IPS-NIHi7 (cell line): ENCODE results near the gene MUC7.
"Not testable (repeated sequence)": the region's sequence is repeated elsewhere in the genome, so short reads cannot be mapped to it uniquely, and the experiment has no call there.

ENCODE experiments used
- DNase-seq: peaks from one replicate; pipeline ENCODE4 v3.0.0; 2012; ENCODE audit warnings: mixed read lengths; ENCODE audit errors: extremely low spot score

MUC7 gene

GRCh38 chr4:70471897-70472296 is at the start of gene MUC7:
Gene MUC7 (plus strand): TSS chr4:70472197. CDS start chr4:70474022, 1,825 bp downstream.
- DNase-seq = no peak

DNA sequence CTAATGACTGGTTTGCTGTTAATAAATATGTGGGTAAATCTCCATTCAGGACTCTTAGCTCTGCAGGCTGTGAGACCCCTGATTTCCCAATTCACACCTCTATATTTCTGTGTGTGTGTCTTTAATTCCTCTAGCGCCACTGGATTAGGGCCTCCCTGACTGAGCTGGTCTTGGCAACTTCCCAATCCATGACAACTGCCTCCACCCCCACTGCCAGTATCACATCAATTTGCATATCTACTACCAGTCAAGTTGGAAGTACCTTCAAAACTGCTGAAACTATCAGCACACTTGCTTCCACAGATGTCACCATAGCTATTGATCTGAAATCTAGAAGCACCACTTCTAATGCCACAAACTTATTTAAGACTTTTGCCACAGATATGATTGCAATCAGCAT is 46.7 kb upstream of the MUC7 start:
- DNase-seq = no peak

GRCh38 chr4:70426789-70427188 is 45.2 kb upstream of the MUC7 start:
- DNase-seq = no peak

- DNase-seq = no peak
These were observed 34.8 kb upstream of the MUC7 start for GRCh38 chr4:70437197-70437596.

- DNase-seq = no peak
These were observed 29.5 kb upstream of the MUC7 start for GRCh38 chr4:70442474-70442873.

GRCh38 chr4:70443329-70443728 is 28.7 kb upstream of the MUC7 start:
- DNase-seq = no peak

GRCh38 chr4:70449220-70449619 is 22.8 kb upstream of the MUC7 start:
- DNase-seq = no peak

DNA sequence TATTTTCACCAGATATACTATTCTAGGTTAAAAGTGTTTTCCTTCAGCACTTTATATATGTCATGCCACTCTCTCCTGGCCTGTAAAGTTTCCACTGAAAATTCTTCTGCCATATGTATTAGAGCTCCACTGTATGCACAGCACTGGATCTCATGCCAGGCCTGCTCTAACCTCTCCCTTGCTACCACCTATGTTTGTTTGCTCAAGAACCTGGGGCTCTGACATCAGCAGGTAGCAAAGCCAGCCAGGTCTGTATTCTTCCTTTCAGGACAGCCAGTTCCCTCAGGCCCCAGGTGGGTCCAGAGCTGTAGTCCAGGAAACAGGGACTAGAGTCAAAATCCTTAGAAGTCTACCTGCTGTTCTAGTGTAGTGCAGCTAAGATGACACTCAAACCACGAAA is 19.1 kb upstream of the MUC7 start:
- DNase-seq = no peak

- DNase-seq = no peak
These were observed 8.7 kb upstream of the MUC7 start for GRCh38 chr4:70463335-70463734.

- DNase-seq = no peak
These were observed 1.7 kb downstream of the MUC7 start for GRCh38 chr4:70473679-70474078.

- no peak for DNase-seq
These were observed 16.8 kb downstream of the MUC7 start for GRCh38 chr4:70488748-70489147.

DNA sequence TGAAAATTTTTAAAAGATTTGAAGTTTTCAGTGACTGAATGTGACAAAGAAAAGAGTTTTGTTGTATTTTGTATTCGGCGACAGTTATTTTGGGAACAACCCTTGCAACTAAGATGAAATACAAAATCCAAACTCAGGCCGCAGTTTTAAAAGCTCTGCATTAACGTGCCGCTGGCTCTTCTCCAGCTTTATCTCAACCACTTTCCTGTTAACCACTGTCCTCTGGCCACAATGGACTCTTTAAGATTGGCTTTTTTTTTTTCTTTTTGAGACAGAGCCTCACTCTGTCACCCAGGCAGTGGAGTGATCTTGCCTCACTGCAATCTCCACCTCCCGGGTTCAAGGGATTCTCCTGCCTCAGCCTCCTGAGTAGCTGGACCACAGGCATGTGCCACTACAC is 24.2 kb downstream of the MUC7 start:
- no peak for DNase-seq

DNA sequence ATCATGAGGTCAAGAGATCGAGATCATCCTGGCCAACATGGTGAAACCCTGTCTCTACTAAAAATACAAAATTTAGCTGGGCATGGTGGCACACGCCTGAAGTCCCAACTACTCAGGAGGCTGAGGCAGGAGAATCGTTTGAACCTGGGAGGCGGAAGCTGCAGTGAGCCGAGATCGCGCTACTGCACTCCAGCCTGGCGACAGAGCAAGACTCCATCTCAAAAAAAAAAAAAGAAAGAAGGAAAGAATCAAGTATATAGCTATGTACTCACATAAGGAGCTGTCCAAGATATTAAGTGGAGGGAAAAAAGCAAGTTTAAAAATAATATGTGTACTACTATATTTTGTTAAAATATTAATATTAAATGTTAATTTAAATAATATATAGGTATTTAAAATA is 29.8 kb downstream of the MUC7 start:
- DNase-seq = not testable (repeated sequence)

DNA sequence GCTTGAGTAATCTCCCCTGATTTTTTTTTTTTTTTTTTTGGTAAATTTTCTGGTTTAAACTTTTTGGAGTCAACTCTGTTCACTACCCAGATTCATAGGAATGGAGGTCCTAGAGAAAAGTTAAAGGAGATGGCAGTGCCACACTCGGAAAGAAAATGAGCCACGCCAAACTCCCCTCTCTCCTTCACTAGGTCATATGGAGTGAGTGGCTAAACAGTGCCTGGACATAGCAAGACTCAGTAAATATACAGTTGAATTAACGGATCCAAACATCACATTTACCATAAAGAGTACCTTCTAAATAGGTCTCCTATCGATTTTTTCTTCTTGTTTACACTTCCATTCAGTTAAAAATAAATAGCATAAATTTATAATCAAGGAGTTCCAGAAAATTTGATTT is 32.7 kb downstream of the MUC7 start:
- no peak for DNase-seq

- peak; percentile 69 for DNase-seq
These were observed 33.3 kb downstream of the MUC7 start for GRCh38 chr4:70505151-70505748.

DNA sequence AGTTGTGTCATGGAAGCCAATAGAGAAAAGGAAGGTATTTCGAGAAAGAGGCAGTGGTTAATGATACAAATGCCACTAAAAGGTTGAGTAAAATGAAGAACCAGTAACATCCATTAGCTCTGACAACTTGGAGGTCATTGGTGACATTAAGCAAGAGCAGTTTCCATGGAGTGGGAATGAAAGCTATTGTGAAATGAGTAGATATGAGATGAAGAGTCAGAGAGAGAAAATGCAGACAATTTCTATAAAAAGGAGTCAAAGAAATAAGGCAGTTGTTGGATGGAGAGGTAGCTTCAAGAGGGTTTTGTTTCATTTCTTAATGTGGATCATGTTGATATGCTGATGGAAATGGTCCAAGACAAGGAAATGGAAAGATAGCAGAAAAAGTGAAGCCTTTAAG is 36.8 kb downstream of the MUC7 start:
- DNase-seq = no peak

GRCh38 chr4:70511365-70511764 is 39.4 kb downstream of the MUC7 start:
- DNase-seq = no peak

GRCh38 chr4:70515367-70516250 is 43.6 kb downstream of the MUC7 start:
- no peak for DNase-seq

- DNase-seq = no peak
These were observed 46.3 kb downstream of the MUC7 start, which contains the start of gene AMTN for GRCh38 chr4:70518269-70518668. Gene AMTN (plus strand): TSS chr4:70518569. CDS start chr4:70518778, 209 bp downstream.

DNA sequence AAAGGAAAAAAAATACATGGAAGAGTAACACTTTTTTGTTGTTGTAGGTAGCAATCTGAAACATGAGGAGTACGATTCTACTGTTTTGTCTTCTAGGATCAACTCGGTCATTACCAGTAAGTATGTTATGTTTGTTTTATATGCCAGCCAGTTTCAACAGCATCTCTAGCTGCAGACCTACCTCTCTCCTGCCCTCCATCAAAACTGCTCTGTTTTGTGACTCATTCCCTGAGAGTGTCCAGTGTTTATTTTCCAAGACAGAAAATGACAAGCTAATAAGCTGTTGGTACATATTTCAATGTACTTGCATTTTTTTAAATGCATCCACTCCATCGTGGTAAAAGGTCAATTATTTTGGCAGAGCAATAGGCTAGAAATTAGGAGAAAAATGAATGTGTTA is 46.7 kb downstream of the MUC7 start:
- DNase-seq = no peak

- no peak for DNase-seq
These were observed 50.6 kb downstream of the MUC7 start for GRCh38 chr4:70522626-70523025.

DNA sequence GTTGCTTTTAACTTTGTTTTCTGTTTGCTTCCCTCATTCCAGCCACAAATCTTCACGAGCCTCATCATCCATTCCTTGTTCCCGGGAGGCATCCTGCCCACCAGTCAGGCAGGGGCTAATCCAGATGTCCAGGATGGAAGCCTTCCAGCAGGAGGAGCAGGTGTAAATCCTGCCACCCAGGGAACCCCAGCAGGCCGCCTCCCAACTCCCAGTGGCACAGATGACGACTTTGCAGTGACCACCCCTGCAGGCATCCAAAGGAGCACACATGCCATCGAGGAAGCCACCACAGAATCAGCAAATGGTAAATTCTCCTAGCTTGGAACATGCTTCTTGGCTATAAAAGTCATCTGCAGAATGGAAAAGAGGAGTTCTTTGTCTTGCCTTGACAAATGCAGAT is 59.0 kb downstream of the MUC7 start:
- DNase-seq = no peak

DNA sequence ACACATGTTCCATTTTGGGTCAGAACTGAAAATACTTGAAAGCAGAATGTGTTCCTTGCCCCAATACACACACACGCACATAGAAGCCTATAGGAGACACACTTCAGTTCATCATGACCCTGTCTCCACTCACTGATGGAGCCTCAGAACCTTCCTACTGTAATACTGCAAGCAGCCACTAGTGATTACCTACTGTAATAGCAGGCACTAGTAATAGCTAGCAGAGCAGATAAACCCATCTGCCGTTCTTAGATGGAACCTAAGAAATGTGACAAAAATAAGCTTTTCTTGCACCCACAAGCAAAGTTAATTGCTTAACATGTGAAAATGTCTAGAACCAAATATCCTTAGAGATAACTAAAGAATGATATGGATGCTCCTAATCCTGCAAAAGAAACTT is 60.0 kb downstream of the MUC7 start:
- peak; percentile 25 for DNase-seq
